ENCODE data around the gene PAX3.

- TF ChIP-seq CTCF (IDR thresholded peaks at IDR 0.05) (no peak), POLR2A (IDR thresholded peaks at IDR 0.05) (no peak)
Observed at GRCh38 chr2:222194669-222195068, 104.1 kb downstream of the PAX3 start.

All from heart left ventricle (tissue), 13 donors.